Parathyroid adenoma (tissue), 2 donors: Measurements from ENCODE around the gene TMOD1.

ENCODE experiments used
- H2AFZ ChIP-seq: fragments of 300-600 bp; sonication (generic); one replicate; pipeline ENCODE4 v1.7.0; 2017; ENCODE audit warnings: antibody characterized with exemption, mild to moderate bottlenecking
- H3K27ac ChIP-seq: fragments of 300-600 bp; sonication (generic); one replicate; pipeline ENCODE4 v1.7.0; 2017
- H3K27me3 ChIP-seq: fragments of 300-600 bp; sonication (generic); one replicate; pipeline ENCODE4 v1.7.0; 2017; ENCODE audit warnings: low read length; ENCODE audit not compliant: control insufficient read depth, insufficient read depth
- H3K36me3 ChIP-seq: fragments of 300-600 bp; sonication (generic); one replicate; pipeline ENCODE4 v1.7.0; 2017; ENCODE audit warnings: low read length; ENCODE audit not compliant: control insufficient read depth, insufficient read depth
- H3K4me1 ChIP-seq: fragments of 300-600 bp; sonication (generic); one replicate; pipeline ENCODE4 v1.7.0; 2017; ENCODE audit warnings: control low read depth
- H3K4me2 ChIP-seq: fragments of 300-600 bp; sonication (generic); one replicate; pipeline ENCODE4 v1.7.0; 2017; ENCODE audit warnings: low read length
- H3K4me3 ChIP-seq: fragments of 300-600 bp; sonication (generic); one replicate; pipeline ENCODE4 v1.7.0; 2017; ENCODE audit warnings: low read depth, low read length
- H3K79me2 ChIP-seq: fragments of 300-600 bp; sonication (generic); one replicate; pipeline ENCODE4 v1.7.0; 2017; ENCODE audit warnings: control low read depth
- H3K9ac ChIP-seq: fragments of 300-600 bp; sonication (generic); one replicate; pipeline ENCODE4 v1.7.0; 2017; ENCODE audit warnings: mild to moderate bottlenecking
- H3K9me3 ChIP-seq: fragments of 300-600 bp; sonication (generic); one replicate; pipeline ENCODE4 v1.7.0; 2017; ENCODE audit warnings: low read length; ENCODE audit not compliant: control insufficient read depth
- CTCF ChIP-seq: fragments of 300-600 bp; sonication (generic); IDR thresholded peaks from one replicate; pipeline ENCODE4 v1.7.0; 2017; ENCODE audit warnings: antibody characterized with exemption, mild to moderate bottlenecking
- donor health status: primary hyperparathyroidism.

TMOD1 gene

DNA sequence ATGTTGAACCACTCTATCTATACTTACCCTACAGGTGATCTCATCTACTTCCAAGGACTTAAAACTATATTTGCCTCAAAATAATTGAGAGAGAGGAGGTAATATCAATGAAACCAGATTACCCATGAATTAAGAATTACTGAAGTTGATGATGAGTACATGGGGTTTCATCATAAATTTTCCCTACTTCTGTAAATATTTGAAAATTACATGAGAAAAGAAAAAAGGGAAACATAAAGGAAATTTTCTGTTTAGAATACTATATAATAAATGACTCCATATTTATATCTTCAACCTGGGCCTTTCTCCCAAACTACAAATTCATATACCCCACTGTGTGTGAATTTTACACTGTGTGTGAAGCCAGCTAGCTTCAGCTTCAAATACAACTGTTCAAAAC is 129.1 kb downstream of the TMOD1 start:
- no peaks in the 10 kb centered on the region for H3K27me3 ChIP-seq
- no peaks in the 10 kb centered on the region for H3K36me3 ChIP-seq
- H3K9ac ChIP-seq: no peak overlapping the region
- H3K4me2 ChIP-seq: no peak overlapping the region
- no peak overlapping the region for H2AFZ ChIP-seq
- TF ChIP-seq CTCF: no peak
- peaks cover 10% of the 10 kb centered on the region for H3K4me1 ChIP-seq
- H3K4me3 ChIP-seq: no peak overlapping the region
- H3K9me3 ChIP-seq: no peaks in the 10 kb centered on the region
- H3K79me2 ChIP-seq: peaks cover 14% of the 10 kb centered on the region
- no peak overlapping the region for H3K27ac ChIP-seq

GRCh38 chr9:97632248-97632984 is 130.9 kb downstream of the TMOD1 start:
- Histone ChIP-seq H2AFZ (peak overlapping the region; percentile 89), H3K9ac (peak overlapping the region; percentile 61), H3K36me3 (no peaks in the 10 kb centered on the region), H3K4me2 (peak overlapping the region; percentile 89), H3K4me1 (peaks cover 10% of the 10 kb centered on the region), H3K79me2 (peaks cover 21% of the 10 kb centered on the region), H3K27me3 (no peaks in the 10 kb centered on the region), H3K4me3 (peak overlapping the region; percentile 89), H3K9me3 (no peaks in the 10 kb centered on the region), H3K27ac (peak overlapping the region; percentile 99)
- TF ChIP-seq CTCF: no peak

DNA sequence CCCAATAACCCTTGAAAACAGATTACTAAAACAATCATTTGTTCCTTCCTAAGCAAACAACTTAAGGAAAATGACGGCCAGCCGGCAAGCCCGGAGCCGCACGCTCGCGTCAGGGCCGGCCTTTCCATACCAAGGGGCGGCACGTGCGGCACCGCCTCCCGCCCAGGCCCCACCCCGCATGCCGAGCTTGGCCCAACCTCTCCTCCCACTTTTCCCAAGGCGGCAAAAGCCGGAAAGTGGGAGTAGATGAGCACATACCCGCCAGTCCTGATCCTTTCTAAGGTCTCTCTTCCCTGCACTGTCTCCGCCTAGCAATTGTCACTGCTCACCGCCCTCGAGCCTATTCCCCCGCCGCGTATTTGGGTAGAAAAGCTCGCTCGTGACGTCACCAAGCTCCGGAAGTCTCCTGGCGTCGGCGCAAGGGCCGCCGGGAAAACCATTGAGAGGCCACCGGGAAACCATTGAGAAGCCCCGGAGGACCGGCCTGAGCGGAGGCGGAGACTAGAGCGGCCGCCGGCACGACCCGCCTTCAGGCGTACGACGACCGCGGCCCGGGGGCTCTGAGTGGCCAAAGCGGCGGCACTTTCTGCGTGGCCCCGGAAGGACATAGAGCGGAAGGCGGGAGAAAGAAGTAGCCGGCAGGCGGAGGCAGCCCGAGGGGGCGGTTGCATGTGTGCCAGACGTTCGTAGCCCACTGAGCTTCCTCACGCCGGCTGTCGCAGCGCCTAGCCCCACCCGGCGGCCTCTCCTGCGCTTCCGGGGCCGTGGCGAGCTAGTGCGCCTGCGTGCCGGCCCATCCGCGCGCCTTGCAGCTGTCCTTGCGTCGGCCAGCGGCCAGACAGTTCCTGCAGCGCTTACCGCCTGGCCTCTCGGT is 131.8 kb downstream of the TMOD1 start, which contains the start of the genes NCBP1 and TSTD2:
TSS of gene NCBP1 (plus strand) at position 837 of the 874 bp plus-strand sequence. CDS start 61 bp downstream, outside the sequence.
TSS of gene TSTD2 (minus strand) at position 384 of the 874 bp plus-strand sequence. CDS start 5,806 bp downstream, outside the sequence.
- Histone ChIP-seq H3K27me3 (no peaks in the 10 kb centered on the region), H3K4me2 (peak within 1 kb of the TSS; percentile 89), H3K79me2 (peaks cover 23% of the 10 kb centered on the region), H3K27ac (peak within 1 kb of the TSS; percentile 99), H2AFZ (peak within 1 kb of the TSS; percentile 89), H3K36me3 (no peaks in the 10 kb centered on the region), H3K4me3 (peak within 1 kb of the TSS; percentile 89), H3K9ac (peak within 1 kb of the TSS; percentile 61), H3K4me1 (peaks cover 10% of the 10 kb centered on the region), H3K9me3 (no peaks in the 10 kb centered on the region)
- no peak for TF ChIP-seq CTCF

DNA sequence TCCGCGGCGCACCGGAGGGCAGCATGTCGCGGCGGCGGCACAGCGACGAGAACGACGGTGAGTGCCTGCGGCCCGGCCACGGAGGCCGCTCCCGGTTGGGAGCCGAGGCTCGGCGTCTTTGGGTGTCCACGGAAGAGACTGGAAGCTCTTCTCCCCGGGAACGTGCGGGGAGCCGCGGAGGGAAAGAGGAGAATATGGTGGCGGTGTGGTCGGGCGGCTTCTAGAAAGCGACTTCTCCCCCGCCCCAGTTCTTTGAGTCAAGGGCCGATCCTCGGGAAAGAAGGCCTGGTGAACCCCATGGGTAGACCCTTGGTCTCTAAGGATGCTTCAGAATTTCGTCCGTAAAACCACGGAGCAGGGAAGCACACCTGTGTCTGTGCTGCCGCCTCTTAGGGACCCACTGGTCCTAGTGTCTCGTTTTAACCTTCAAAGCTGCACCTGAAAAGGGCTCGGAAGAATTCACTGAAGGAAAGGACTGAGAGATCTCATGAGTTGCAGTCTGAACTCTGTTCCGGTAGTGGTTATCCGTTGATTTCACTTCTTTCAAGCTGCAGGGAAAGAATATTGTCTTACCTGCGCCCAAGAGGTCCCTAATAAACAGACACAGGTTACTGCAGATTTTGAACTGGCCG is 132.5 kb downstream of the TMOD1 start:
- Histone ChIP-seq H3K4me1 (peaks cover 10% of the 10 kb centered on the region), H2AFZ (peak overlapping the region; percentile 81)

More for the DNA sequence above, 132.5 kb downstream of the TMOD1 start:
- peak overlapping the region; percentile 89 for H3K4me2 ChIP-seq
- H3K36me3 ChIP-seq: no peaks in the 10 kb centered on the region
- peak overlapping the region; percentile 28 for H3K9ac ChIP-seq
- peak overlapping the region; percentile 89 for H3K4me3 ChIP-seq
- H3K27me3 ChIP-seq: no peaks in the 10 kb centered on the region
- H3K79me2 ChIP-seq: peaks cover 28% of the 10 kb centered on the region
- no peaks in the 10 kb centered on the region for H3K9me3 ChIP-seq
- H3K27ac ChIP-seq: peak overlapping the region; percentile 99
- no peak for TF ChIP-seq CTCF
